GM12892 (cell line): ENCODE data around the gene CYP2A6.
A peak's percentile ranks its signal among the peaks of the same experiment; 100 is the strongest.
"Not testable (repeated sequence)": the region's sequence is repeated elsewhere in the genome, so short reads cannot be mapped to it uniquely, and the experiment has no call there.

Experiments used
- DNase-seq: peaks from one replicate; pipeline ENCODE4 v3.0.0; 2011; ENCODE audit not compliant: insufficient read length
- FAIRE-seq: peaks from 2 replicates; lab custom pipeline; 2011; peaks lifted over from hg19 to GRCh38; lab: Jason Lieb, UNC
- POLR2A ChIP-seq: IDR thresholded peaks from 2 replicates; pipeline ENCODE4 v1.6.1; 2011; ENCODE audit warnings: low read depth, low read length, control low read depth
- POLR2AphosphoS5 ChIP-seq: IDR thresholded peaks from 2 replicates; pipeline ENCODE4 v1.6.1; 2011; ENCODE audit warnings: low read depth, low read length, control low read depth
- TAF1 ChIP-seq: IDR thresholded peaks from 2 replicates; pipeline ENCODE4 v1.6.1; 2011; ENCODE audit warnings: low read depth, mild to moderate bottlenecking, control low read depth, low read length, borderline replicate concordance

Gene CYP2A6

DNA sequence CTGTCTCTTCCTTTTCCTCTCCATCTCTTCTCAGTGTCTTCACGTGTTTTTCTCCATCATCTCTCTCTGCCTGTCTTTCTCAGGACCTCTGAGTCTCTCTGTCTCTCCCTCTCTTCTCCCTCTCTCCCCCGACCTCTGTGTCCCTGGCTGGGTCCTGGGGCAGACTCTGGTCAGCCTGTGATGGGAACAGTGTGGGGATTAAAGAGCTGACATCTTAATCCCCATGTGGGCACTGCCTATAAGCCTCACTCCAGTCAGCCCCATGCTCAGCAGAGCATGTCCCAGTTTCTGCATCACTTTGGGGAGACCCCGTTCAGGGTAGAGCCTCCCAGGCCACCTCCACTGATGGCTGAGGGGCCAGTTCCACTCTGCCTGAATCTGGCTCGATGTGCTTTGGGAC lies 35.0 kb downstream of the CYP2A6 start:
- TF ChIP-seq POLR2AphosphoS5 (no peak), TAF1 (no peak), POLR2A (no peak)
- DNase-seq, result no peak
- FAIRE-seq, result no peak

- TF ChIP-seq POLR2A (no peak), POLR2AphosphoS5 (no peak), TAF1 (no peak)
- FAIRE-seq (no peak), DNase-seq (no peak)
These were observed 37.1 kb downstream of the CYP2A6 start for GRCh38 chr19:40813182-40813581.

GRCh38 chr19:40812571-40812970 lies 37.7 kb downstream of the CYP2A6 start:
- FAIRE-seq, DNase-seq: not testable (repeated sequence)

DNA sequence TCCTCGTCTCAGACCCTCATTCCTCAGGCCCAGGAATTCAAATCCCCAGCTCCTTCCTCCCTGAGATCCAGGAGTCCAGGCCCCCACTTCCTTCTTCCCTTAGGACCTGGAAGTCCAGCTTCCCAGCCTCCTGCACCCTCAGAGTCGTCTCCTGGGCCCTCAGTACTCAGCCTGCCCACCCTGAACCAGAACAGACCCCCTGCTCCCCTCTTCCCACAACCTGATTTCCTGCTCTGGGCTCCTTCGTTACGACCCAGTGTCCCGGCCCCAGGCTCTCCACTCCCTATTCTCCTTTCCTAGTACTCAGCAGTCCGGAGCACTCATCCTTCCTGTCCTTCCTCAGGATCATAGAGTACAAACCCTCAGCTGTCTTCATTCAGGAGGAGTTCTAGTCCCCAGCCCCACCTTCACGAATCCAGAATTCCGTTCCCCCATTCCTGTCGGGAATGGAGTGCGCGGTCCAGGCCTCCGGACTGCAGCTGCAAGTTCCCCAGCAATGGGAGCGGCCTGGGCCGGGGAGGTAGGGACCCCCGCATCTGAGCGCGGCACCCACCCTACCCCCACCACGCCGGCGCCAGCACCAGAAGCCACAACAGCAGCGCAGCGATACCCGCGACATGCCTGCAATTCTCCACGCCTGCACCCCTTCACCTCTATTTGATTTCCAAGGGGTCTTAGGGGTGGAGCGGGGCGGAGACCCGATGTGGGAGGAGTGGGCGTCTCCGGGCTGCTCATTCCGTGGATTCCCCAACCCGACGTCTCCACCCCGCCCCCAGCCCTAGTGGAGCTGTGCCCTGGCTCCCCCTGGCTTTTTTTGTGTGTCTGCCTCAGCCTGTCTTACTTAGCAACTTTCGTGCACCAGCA lies 38.5 kb downstream of the CYP2A6 start:
- no peak for DNase-seq
- no peak for FAIRE-seq
- no peak for TF ChIP-seq POLR2A
- no peak for TF ChIP-seq TAF1
- no peak for TF ChIP-seq POLR2AphosphoS5

DNA sequence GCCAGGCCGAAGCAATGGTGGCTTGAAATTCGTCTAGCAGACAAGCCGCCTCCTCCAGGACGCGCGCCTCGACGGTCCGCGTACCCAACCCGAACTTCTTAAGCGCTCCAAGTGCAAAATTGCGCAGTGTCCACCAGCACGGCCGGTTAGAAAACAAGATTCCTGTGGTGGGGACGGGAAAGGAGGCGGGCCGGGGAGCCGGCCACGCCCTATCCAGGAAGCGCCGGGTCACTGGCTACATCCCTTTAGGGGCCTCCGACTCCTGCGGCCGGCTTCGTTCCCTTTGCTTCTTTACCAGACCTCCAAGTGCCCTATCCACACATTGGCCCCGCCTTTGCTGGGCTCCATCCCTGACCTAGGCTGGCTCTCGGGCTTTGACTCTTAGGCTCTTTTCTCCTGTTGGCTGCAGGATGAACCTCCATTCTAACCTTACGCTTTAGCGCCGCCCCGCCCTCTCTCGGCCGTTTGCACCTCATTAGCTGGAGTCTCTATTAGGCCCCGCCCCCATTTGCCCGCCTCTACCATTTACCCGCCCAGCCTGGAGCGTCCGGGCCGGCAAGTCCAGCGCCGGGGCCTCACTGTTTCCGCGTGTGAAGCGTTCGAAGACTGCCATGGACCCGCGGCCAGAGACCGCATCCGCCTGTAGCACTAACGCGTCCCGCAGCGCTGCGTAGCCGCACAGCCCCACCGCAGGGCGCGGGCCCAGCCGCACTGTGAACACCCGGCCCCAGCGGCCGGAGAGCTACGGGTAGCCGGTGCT lies 39.4 kb downstream of the CYP2A6 start:
- peak; percentile 77 for FAIRE-seq
- DNase-seq, result not testable (repeated sequence)

GRCh38 chr19:40810160-40810559 lies 40.1 kb downstream of the CYP2A6 start:
- no peak for DNase-seq
- no peak for TF ChIP-seq TAF1
- no peak for TF ChIP-seq POLR2A
- TF ChIP-seq POLR2AphosphoS5, result no peak
- FAIRE-seq, result peak; percentile 54

DNA sequence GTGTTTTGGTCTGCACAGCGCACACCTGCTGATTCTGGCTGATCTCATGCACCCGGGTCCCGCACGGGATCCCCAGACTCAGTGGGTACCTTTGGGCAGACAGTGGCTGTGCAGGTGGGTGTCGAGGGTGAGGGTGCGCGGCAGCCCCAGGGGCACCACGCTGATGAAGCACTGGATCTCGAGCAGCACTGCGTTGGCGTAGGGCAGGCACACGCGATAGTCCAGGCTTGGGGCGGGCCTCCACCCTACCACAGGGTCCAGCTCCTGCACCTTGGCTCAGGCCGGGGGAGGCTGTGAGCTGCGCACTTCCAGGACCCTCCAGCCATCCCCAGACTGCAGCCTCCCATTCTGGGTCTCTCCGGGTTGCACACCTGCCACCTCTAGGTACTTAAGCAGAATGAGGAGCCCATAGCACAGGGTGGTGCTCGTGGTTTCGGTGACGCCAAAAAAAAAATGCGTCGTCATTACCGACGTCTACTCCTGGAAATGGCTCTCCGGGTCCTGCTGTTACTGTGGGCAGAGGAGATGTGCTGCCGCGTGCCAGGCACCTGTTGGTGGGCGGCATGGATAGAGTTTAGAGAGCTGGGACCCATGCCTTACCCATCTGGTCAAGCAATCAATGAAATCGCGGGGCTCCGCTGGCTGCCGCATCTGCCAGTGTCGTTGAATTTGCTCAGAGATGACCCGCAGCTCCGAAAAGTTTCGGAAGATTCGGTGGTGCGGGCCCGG lies 40.7 kb downstream of the CYP2A6 start:
- TF ChIP-seq POLR2A, result peak; percentile 61; the same call in 1 of the 2 replicates
- TF ChIP-seq TAF1, result no peak
- TF ChIP-seq POLR2AphosphoS5, result peak; percentile 59; the same call in 1 of the 2 replicates
- no peak for FAIRE-seq
- DNase-seq, result no peak

DNA sequence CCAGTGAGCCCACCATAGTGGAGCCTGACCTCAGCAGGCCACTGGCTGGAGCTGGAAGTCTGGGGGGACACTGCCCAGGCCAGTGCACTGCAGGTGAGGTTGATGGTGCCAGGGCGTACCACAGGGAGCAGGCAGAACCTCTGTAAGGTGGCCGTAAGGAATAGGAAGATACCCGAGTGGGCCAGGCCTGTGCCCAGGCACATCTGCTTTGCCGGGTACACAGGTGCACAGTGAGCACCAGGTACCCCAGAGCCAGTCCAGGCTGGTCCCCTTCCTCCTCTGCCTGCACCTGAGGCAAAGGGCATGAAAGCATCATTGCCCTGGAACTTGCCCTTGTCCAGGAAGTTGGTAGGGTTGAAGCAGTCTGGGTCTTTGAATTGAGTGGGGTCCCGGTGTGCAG lies 41.8 kb downstream of the CYP2A6 start:
- no peak for DNase-seq
- no peak for FAIRE-seq
- TF ChIP-seq TAF1 (no peak), POLR2AphosphoS5 (peak; percentile 45; the same call in 1 of the 2 replicates)

GRCh38 chr19:40808021-40808325 lies 42.3 kb downstream of the CYP2A6 start:
- TF ChIP-seq POLR2AphosphoS5, result no peak
- TF ChIP-seq TAF1, result no peak
- DNase-seq (no peak), FAIRE-seq (no peak)

GRCh38 chr19:40807147-40808020 lies 42.9 kb downstream of the CYP2A6 start:
- TF ChIP-seq POLR2A (no peak), POLR2AphosphoS5 (no peak), TAF1 (no peak)
- DNase-seq, result no peak
- FAIRE-seq, result no peak

DNA sequence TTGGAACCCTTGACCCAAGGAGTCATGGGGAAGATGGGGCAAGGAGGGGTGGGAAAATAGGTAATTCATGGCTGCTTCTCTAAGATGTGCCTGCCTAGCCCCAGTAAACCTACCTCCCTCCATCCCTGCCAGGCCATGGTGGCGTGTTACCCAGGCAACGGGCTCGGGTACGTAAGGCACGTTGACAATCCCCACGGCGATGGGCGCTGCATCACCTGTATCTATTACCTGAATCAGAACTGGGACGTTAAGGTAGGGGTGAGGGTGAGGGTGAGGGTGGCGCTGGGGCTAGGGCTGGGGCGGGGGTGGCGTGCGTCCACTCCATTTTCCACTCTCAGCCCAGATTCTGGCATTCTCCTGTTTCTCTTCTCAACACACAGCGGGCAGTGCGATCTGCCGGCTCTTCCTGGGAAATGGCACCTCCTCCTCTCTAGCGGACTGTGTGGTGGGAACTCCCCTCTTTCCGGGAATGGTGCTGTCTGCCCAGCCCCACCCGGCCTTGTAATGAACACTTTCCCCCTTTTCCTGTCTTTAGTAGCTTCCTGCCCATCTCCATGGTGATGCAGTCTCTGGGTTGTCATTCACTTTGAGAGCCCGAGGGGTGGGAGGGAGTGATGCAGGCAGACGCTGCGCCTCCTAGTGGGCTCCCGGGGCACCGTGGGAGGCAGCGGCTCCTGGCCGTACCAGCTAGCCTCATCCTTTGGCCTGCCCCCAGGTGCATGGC lies 43.7 kb downstream of the CYP2A6 start:
- DNase-seq (peak; percentile 88), FAIRE-seq (peak; percentile 67)
- TF ChIP-seq POLR2A, result 0 out of 2 replicates have a peak, but pooled peaks have one; percentile 17
- no peak for TF ChIP-seq POLR2AphosphoS5
- TF ChIP-seq TAF1, result no peak
